Measurements from ENCODE around the gene BRI3.

GRCh38 chr7:98267303-98267702 lies 14.2 kb upstream of the BRI3 start:
- TF ChIP-seq POLR2A (IDR thresholded peaks at IDR 0.05; ENCODE audit: low read depth, low read length), result no peak
- no peak for TF ChIP-seq POLR2AphosphoS5 (IDR thresholded peaks at IDR 0.05; ENCODE audit: low read depth, low read length)

Data from GM12891 (cell line).